Dermis microvascular lymphatic vessel endothelial cell (primary cell): Measurements from ENCODE around the gene TMEM8B. TPM values are rescaled to one million over a fixed set of nuclear protein-coding genes. Genes with fewer than 3 reads are reported as not detected.

ENCODE experiments used
- DNase-seq, 2 donors: peaks; one replicate each; pipeline versions ENCODE4 v3.0.0 to v3.0.0-alpha.2; 2010; ENCODE audit warnings: low read depth in 2 of 2
- total RNA-seq: library from RNA; depleted of rRNA; stranded (reverse); fragments of >200 nt; gene quantifications from 2 replicates; pipeline ENCODE4 v1.2.1, GENCODE V29; 2014

The TMEM8B gene
- total RNA-seq: 0.13 and 0.25 TPM in 2 replicates

GRCh38 chr9:35829084-35829763, at the start of gene TMEM8B:
TMEM8B (plus strand) TSS chr9:35829228; CDS start chr9:35829448, 220 bp downstream.
- DNase-seq: peak; percentile 64 to 91

GRCh38 chr9:35781066-35781465, 48.0 kb upstream of the TMEM8B start:
- DNase-seq: no peak

- DNase-seq: no peak
Observed at GRCh38 chr9:35783418-35783817, 45.6 kb upstream of the TMEM8B start.

- DNase-seq: no peak
Observed at GRCh38 chr9:35789541-35789940, 39.5 kb upstream of the TMEM8B start.

- DNase-seq: no peak
Observed at GRCh38 chr9:35790025-35790384, 39.0 kb upstream of the TMEM8B start.

GRCh38 chr9:35790385-35791296, 38.4 kb upstream of the TMEM8B start:
- peak; percentile 66 to 85 for DNase-seq

GRCh38 chr9:35791297-35791921, 37.6 kb upstream of the TMEM8B start, which contains the start of gene NPR2:
NPR2 (plus strand) TSS chr9:35791591; CDS start chr9:35792409, 818 bp downstream.
- peak in 1 of 2 donors; percentile 29 for DNase-seq

GRCh38 chr9:35792024-35792813, 36.8 kb upstream of the TMEM8B start:
- no peak for DNase-seq

- no peak for DNase-seq
Observed at GRCh38 chr9:35792826-35793225, 36.2 kb upstream of the TMEM8B start.

- no peak for DNase-seq
Observed at GRCh38 chr9:35793461-35793860, 35.6 kb upstream of the TMEM8B start.

GRCh38 chr9:35795695-35796094, 33.3 kb upstream of the TMEM8B start:
- DNase-seq: no peak

- peak in 1 of 2 donors; percentile 36 for DNase-seq
Observed at GRCh38 chr9:35797311-35798109, 31.5 kb upstream of the TMEM8B start.

- peak in 1 of 2 donors; percentile 88 for DNase-seq
Observed at GRCh38 chr9:35798658-35799374, 30.2 kb upstream of the TMEM8B start.

GRCh38 chr9:35800530-35800929, 28.5 kb upstream of the TMEM8B start:
- DNase-seq: no peak

GRCh38 chr9:35801328-35802128, 27.5 kb upstream of the TMEM8B start:
- DNase-seq: no peak

GRCh38 chr9:35806101-35806500, 22.9 kb upstream of the TMEM8B start:
- no peak for DNase-seq

GRCh38 chr9:35808433-35808832, 20.6 kb upstream of the TMEM8B start:
- no peak for DNase-seq

- DNase-seq: no peak
Observed at GRCh38 chr9:35810122-35810521, 18.9 kb upstream of the TMEM8B start.
